ENCODE results near the gene PRKD1.

GRCh38 chr14:29637411-29637810, 290.2 kb downstream of the PRKD1 start:
- TF ChIP-seq CTCF (IDR thresholded peaks at IDR 0.05), result no peak
- TF ChIP-seq EZH2 (IDR thresholded peaks at IDR 0.05; ENCODE audit: borderline replicate concordance, insufficient read depth, low read depth, low read length, poor library complexity, severe bottlenecking), result no peak
